Astrocyte of the cerebellum (primary cell): ENCODE measurements around the gene RGS13.

Experiments
- DNase-seq: peaks from one replicate; pipeline ENCODE4 v3.0.0-alpha.2; 2011; ENCODE audit warnings: low read depth
- H3K4me3 ChIP-seq: 2 replicates; pipeline ENCODE4 v1.5.1; 2011; ENCODE audit warnings: mild to moderate bottlenecking, low read depth, low read length, moderate library complexity
- in situ Hi-C: cut with HindIII; loops from 2 replicates; pipeline ENCODE4 v1.10.0; 2017; ENCODE audit warnings: low sequenced_read_pairs
- TF ChIP-seq, protein P1 (sequence below): IDR thresholded peaks from 2 replicates; pipeline ENCODE4 v1.5.1; 2012; ENCODE audit warnings: low read length, low read depth, moderate library complexity, mild to moderate bottlenecking; ENCODE audit errors: missing control alignments

Gene RGS13

GRCh38 chr1:192595299-192595698 is 40.6 kb upstream of the RGS13 start:
- DNase-seq = no peak
- TF ChIP-seq, protein P1, sequence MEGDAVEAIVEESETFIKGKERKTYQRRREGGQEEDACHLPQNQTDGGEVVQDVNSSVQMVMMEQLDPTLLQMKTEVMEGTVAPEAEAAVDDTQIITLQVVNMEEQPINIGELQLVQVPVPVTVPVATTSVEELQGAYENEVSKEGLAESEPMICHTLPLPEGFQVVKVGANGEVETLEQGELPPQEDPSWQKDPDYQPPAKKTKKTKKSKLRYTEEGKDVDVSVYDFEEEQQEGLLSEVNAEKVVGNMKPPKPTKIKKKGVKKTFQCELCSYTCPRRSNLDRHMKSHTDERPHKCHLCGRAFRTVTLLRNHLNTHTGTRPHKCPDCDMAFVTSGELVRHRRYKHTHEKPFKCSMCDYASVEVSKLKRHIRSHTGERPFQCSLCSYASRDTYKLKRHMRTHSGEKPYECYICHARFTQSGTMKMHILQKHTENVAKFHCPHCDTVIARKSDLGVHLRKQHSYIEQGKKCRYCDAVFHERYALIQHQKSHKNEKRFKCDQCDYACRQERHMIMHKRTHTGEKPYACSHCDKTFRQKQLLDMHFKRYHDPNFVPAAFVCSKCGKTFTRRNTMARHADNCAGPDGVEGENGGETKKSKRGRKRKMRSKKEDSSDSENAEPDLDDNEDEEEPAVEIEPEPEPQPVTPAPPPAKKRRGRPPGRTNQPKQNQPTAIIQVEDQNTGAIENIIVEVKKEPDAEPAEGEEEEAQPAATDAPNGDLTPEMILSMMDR = no peak
- in situ Hi-C loops = loop anchor here (25.0 kb wide), 2 partner anchors 108 to 417 kb away; no protein-coding TSS in a partner anchor
- no peak overlapping the region for H3K4me3 ChIP-seq

DNA sequence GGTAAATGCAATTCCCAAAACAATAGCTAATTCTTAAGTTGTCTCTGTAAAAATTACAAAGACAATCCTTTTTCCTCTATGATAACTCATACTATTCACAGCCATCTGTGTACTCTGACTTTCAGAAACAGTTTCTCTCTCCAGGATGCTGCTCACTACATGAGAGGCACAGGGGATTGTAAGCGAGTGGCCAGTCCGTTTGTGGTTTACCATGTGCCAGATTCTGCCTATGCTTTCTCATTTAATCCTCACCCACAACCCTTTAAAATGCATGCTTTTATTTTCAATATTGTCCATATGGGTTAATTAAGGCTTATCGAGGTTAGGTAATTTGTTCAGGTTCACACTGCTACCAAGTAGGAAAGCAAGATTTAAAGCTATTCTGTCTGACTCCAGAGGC is 37.4 kb upstream of the RGS13 start:
- in situ Hi-C loops = loop anchor here (25.0 kb wide), 2 partner anchors 111 to 414 kb away; no protein-coding TSS in a partner anchor
- DNase-seq = no peak
- H3K4me3 ChIP-seq = no peak overlapping the region
- TF ChIP-seq, protein P1 = no peak

- no peak for DNase-seq
- TF ChIP-seq, protein P1 = no peak
- in situ Hi-C loops = no loop called here
- no peak overlapping the region for H3K4me3 ChIP-seq
Measured at GRCh38 chr1:192600275-192600674, 35.7 kb upstream of the RGS13 start.

DNA sequence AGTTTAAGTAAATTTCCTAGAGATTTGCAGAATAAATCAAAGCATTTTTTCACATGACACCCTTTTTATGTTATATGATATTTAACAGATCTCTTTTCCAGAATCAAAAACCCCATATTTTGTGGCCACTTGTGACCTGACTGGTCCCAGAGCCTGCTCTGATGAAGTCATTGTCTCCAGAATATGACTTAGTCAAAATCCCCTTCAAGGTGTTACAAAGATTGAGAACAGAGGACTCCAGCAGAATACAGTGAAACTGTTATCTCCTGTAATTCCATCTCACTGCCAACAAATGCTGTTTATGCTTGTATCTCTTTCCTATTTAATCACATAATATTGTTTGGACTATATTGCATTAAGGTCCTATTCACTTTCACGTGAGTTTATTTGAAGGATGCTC is 34.8 kb upstream of the RGS13 start:
- TF ChIP-seq, protein P1 = no peak
- H3K4me3 ChIP-seq = no peak overlapping the region
- in situ Hi-C loops = no loop called here
- no peak for DNase-seq

- in situ Hi-C loops = no loop called here
- DNase-seq = no peak
- H3K4me3 ChIP-seq = no peak overlapping the region
- TF ChIP-seq, protein P1 = no peak
Measured at GRCh38 chr1:192601567-192601966, 34.4 kb upstream of the RGS13 start.

DNA sequence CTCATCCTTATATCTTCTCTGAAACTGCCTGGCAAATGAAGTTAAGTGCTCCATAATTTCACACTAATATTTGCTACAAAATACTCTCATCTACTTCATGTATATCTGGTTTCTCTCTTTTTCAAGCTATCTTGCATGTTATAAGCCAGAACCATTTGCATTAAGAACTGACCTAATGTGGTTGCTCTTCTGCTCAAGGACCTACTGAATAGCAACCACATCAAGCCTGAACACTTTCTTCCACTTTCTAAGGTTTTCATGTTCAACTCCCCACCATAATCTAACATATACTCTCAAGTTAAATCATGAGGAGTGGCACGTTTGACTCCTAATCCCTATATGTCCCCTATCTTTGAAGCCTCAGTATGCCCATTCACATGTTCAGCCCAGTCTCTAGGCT is 33.2 kb upstream of the RGS13 start:
- no peak overlapping the region for H3K4me3 ChIP-seq
- TF ChIP-seq, protein P1 = no peak
- in situ Hi-C loops = no loop called here
- no peak for DNase-seq
